ENCODE measurements around the gene NUMB. TPM values are rescaled to one million over a fixed set of nuclear protein-coding genes. Genes with fewer than 3 reads are reported as not detected.

Gene NUMB
- total RNA-seq, 1 experiment from 2014 or later: 46.5 TPM

GRCh38 chr14:73324533-73324932 lies 133.8 kb downstream of the NUMB start:
- H3K18ac ChIP-seq (ENCODE audit: insufficient read length, low read depth, low read length): no peak overlapping the region
- H3K36me3 Mint-ChIP-seq (ENCODE audit: insufficient read depth in 1 of 3, low read depth in 3 of 3): peaks cover 0 to 2% (median 0%) of the 10 kb centered on the region in 3 experiments; a peak in 1 of 7 replicates
- WGBS (ENCODE audit: extremely low coverage, insufficient read length, low lambda C conversion rate): no CpG with 5 or more reads among the region's 1 CpG
- H4K20me1 ChIP-seq (ENCODE audit: control insufficient read depth, insufficient read depth, insufficient read length): no peaks in the 10 kb centered on the region
- no peak for TF ChIP-seq CTCF (conservative IDR thresholded peaks at IDR 0.05)
- H2BK120ac ChIP-seq (ENCODE audit: low read depth, low read length, poor library complexity, severe bottlenecking): no peak overlapping the region
- H3K4me1 Mint-ChIP-seq: peaks cover 28 to 32% of the 10 kb centered on the region in 2 experiments
- no peak overlapping the region for H2AFZ ChIP-seq (ENCODE audit: low read length)
- no peak overlapping the region for H3T11ph ChIP-seq (ENCODE audit: low read length)
- no peak overlapping the region for H2BK15ac ChIP-seq (ENCODE audit: low read depth, low read length)
- peaks cover 4% of the 10 kb centered on the region for H3K4me1 ChIP-seq (ENCODE audit: insufficient read depth, low read length)
- no peaks in the 10 kb centered on the region for H3K9me3 ChIP-seq (ENCODE audit: control insufficient read depth, low read depth, low read length)
- no peak overlapping the region for H3K4me3 Mint-ChIP-seq
- no peak overlapping the region for H2AK5ac ChIP-seq (ENCODE audit: insufficient read length, low read length)
- H3K4me2 ChIP-seq (ENCODE audit: insufficient read depth, insufficient read length, low read length): no peak overlapping the region
- H3K27ac ChIP-seq (ENCODE audit: insufficient read length, low read depth, low read length): no peak overlapping the region
- H4K5ac ChIP-seq (ENCODE audit: insufficient read length, low read depth, low read length): no peak overlapping the region
- H3K14ac ChIP-seq (ENCODE audit: insufficient read depth, low read length): no peak overlapping the region
- H3K27me3 ChIP-seq (ENCODE audit: insufficient read depth, low read length): no peaks in the 10 kb centered on the region
- no peak overlapping the region for H3K23ac ChIP-seq (ENCODE audit: insufficient read length, low read depth, low read length)
- no peak overlapping the region for H4K91ac ChIP-seq (ENCODE audit: insufficient read length, low read depth, low read length)
- no peak overlapping the region for H3K56ac ChIP-seq (ENCODE audit: insufficient read length, low read depth, low read length)
- no peak overlapping the region for H2BK5ac ChIP-seq (ENCODE audit: insufficient read length, low read length)
- no peak overlapping the region for H3K4ac ChIP-seq (ENCODE audit: low read depth, low read length)
- H2BK20ac ChIP-seq (ENCODE audit: low read depth, low read length, poor library complexity, severe bottlenecking): no peak overlapping the region
- no peak overlapping the region for H3K9ac ChIP-seq (ENCODE audit: extremely low read depth, insufficient read length, low read length)
- H3K79me2 ChIP-seq (ENCODE audit: insufficient read depth, low read length): no peaks in the 10 kb centered on the region
- H4K8ac ChIP-seq (replicated peaks; ENCODE audit: insufficient read length, low read depth, low read length): no peak overlapping the region
- no peak for DNase-seq
- no peak overlapping the region for H2BK12ac ChIP-seq (ENCODE audit: insufficient read length, low read depth, low read length)
- peak overlapping the region in 2 of 3 experiments; percentile 11 to 86; a peak in 1 of 7 replicates for H3K27ac Mint-ChIP-seq
- no peaks in the 10 kb centered on the region for H3K9me3 Mint-ChIP-seq
- no peaks in the 10 kb centered on the region for H3K23me2 ChIP-seq (ENCODE audit: insufficient read length, low read depth, low read length, poor library complexity, severe bottlenecking)
- no peaks in the 10 kb centered on the region for H3K27me3 Mint-ChIP-seq (ENCODE audit: low read depth)
- H3K79me1 ChIP-seq (ENCODE audit: insufficient read depth, low read depth, low read length, poor library complexity, severe bottlenecking): no peaks in the 10 kb centered on the region
